Measurements from ENCODE around the gene SBK2. TPM values are rescaled to one million over a fixed set of nuclear protein-coding genes. Genes with fewer than 3 reads are reported as not detected.
"Not testable (repeated sequence)": the region's sequence is repeated elsewhere in the genome, so short reads cannot be mapped to it uniquely, and the experiment has no call there.

SBK2 gene
- total RNA-seq, 2 experiments from 2014 or later, result not detected

- BruUV-seq (replicated peaks), result no TSS peak
- TF ChIP-seq CTCF (conservative IDR thresholded peaks at IDR 0.05; ENCODE audit: low read length), result no peak
- no peak for TF ChIP-seq EZH2phosphoT487 (IDR thresholded peaks at IDR 0.05; ENCODE audit: borderline replicate concordance, low read depth, low read length)
- no peaks in the 10 kb centered on the region for H3K9me2 ChIP-seq (ENCODE audit: insufficient read depth, low read length)
- H3K4me2 ChIP-seq (ENCODE audit: low read length), result no peak overlapping the region
- H2AFZ ChIP-seq (ENCODE audit: low read length), result no peak overlapping the region
- H3K9me3 ChIP-seq (ENCODE audit: low read length), result no peaks in the 10 kb centered on the region
- peaks cover 12% of the 10 kb centered on the region for H3K4me1 ChIP-seq (ENCODE audit: insufficient read depth, low read length, poor library complexity, severe bottlenecking)
- H3K79me2 ChIP-seq (ENCODE audit: insufficient read depth, low read depth, low read length), result peaks cover 9% of the 10 kb centered on the region; the same call in 1 of the 2 replicates
- peaks cover 19% of the 10 kb centered on the region for H3K36me3 ChIP-seq (ENCODE audit: insufficient read depth, low read length)
- CTCF ChIA-PET (ENCODE audit: unreplicated experiment), result no interaction called here
- peaks cover 4% of the 10 kb centered on the region; the same call in 1 of the 2 replicates for H4K20me1 ChIP-seq (ENCODE audit: insufficient read depth, low read length)
- POLR2A ChIA-PET, result no interaction called here
- DNase-seq (ENCODE audit: low spot score), result no peak
- no peak overlapping the region for H3K27ac ChIP-seq (ENCODE audit: low read depth, low read length, poor library complexity, severe bottlenecking)
- intact Hi-C loops (cut with micrococcal nuclease; ENCODE audit: unreplicated experiment), result no loop called here
- no peak overlapping the region for H3K4me3 ChIP-seq (ENCODE audit: low read depth, low read length, poor library complexity, severe bottlenecking)
These were observed 41.3 kb upstream of the SBK2 start for GRCh38 chr19:55578031-55578760.

DNA sequence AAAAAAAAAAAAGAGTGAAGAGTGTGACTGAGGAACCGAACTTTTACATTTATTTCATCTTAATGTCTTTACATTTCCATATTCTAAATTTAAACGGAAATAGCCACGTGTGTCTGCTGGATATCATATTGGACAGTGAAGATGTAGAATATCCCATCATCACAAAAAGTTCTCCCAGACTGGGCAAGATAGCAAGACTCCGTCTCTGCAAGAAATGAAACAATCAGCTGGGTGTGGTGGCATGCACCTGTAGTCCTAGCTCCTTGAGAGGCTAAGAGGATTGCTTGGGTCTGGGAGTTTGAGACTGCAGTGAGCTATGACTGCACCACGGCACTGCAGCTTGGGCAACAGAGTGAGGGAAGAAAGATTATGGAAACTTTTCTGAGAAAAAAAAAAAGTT is 39.8 kb upstream of the SBK2 start:
- Histone ChIP-seq H3K4me1 (ENCODE audit: insufficient read depth, low read length, poor library complexity, severe bottlenecking) (peaks cover 12% of the 10 kb centered on the region), H3K79me2 (ENCODE audit: insufficient read depth, low read depth, low read length) (peaks cover 9% of the 10 kb centered on the region; the same call in 1 of the 2 replicates), H3K9me3 (ENCODE audit: low read length) (no peaks in the 10 kb centered on the region), H3K4me2 (ENCODE audit: low read length) (no peak overlapping the region), H2AFZ (ENCODE audit: low read length) (no peak overlapping the region), H3K4me3 (ENCODE audit: low read depth, low read length, poor library complexity, severe bottlenecking) (no peak overlapping the region), H4K20me1 (ENCODE audit: insufficient read depth, low read length) (peaks cover 4% of the 10 kb centered on the region; the same call in 1 of the 2 replicates), H3K27ac (ENCODE audit: low read depth, low read length, poor library complexity, severe bottlenecking) (no peak overlapping the region), H3K9me2 (ENCODE audit: insufficient read depth, low read length) (no peaks in the 10 kb centered on the region), H3K36me3 (ENCODE audit: insufficient read depth, low read length) (peaks cover 19% of the 10 kb centered on the region)
- ChIA-PET CTCF (ENCODE audit: unreplicated experiment) (no interaction called here), POLR2A (no interaction called here)
- intact Hi-C loops (cut with micrococcal nuclease; ENCODE audit: unreplicated experiment), result no loop called here
- TF ChIP-seq EZH2phosphoT487 (IDR thresholded peaks at IDR 0.05; ENCODE audit: borderline replicate concordance, low read depth, low read length), result no peak
- TF ChIP-seq CTCF (conservative IDR thresholded peaks at IDR 0.05; ENCODE audit: low read length), result no peak
- BruUV-seq (replicated peaks), result no TSS peak
- no peak for DNase-seq (ENCODE audit: low spot score)

DNA sequence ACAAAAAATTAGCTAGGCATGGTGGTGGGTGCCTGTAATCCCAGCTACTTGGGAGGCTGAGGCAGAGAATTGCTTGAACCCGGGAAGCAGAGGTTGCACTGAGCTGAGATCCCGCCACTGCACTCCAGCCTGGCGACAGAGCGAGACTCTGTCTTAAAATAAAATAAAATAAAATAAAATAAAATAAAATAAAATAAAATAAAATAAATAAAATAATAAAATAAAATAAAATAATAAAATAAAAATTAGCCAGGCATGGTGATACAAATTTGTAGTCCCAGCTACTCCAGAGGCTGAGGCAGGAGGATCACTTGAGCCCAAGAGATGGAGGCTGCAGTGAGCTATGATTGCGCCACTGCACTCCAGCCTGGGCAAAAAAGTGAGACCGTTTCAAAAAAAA is 37.0 kb upstream of the SBK2 start:
- intact Hi-C loops (cut with micrococcal nuclease; ENCODE audit: unreplicated experiment); H3K9me2 ChIP-seq (ENCODE audit: insufficient read depth, low read length): not testable (repeated sequence)

GRCh38 chr19:55569477-55569876 is 32.5 kb upstream of the SBK2 start:
- H4K20me1 ChIP-seq (ENCODE audit: insufficient read depth, low read length); POLR2A ChIA-PET; intact Hi-C loops (cut with micrococcal nuclease; ENCODE audit: unreplicated experiment); H3K9me3 ChIP-seq (ENCODE audit: low read length); H3K4me3 ChIP-seq (ENCODE audit: low read depth, low read length, poor library complexity, severe bottlenecking); H3K79me2 ChIP-seq (ENCODE audit: insufficient read depth, low read depth, low read length); H3K4me2 ChIP-seq (ENCODE audit: low read length); H3K36me3 ChIP-seq (ENCODE audit: insufficient read depth, low read length); H2AFZ ChIP-seq (ENCODE audit: low read length); H3K27ac ChIP-seq (ENCODE audit: low read depth, low read length, poor library complexity, severe bottlenecking); CTCF ChIA-PET (ENCODE audit: unreplicated experiment); DNase-seq (ENCODE audit: low spot score); H3K9me2 ChIP-seq (ENCODE audit: insufficient read depth, low read length); H3K4me1 ChIP-seq (ENCODE audit: insufficient read depth, low read length, poor library complexity, severe bottlenecking); BruUV-seq (replicated peaks): not testable (repeated sequence)

More for the DNA sequence above, 37.0 kb upstream of the SBK2 start:
- BruUV-seq (replicated peaks); H3K4me2 ChIP-seq (ENCODE audit: low read length); H3K4me3 ChIP-seq (ENCODE audit: low read depth, low read length, poor library complexity, severe bottlenecking); H2AFZ ChIP-seq (ENCODE audit: low read length); DNase-seq (ENCODE audit: low spot score); H3K27ac ChIP-seq (ENCODE audit: low read depth, low read length, poor library complexity, severe bottlenecking); H3K4me1 ChIP-seq (ENCODE audit: insufficient read depth, low read length, poor library complexity, severe bottlenecking); H3K9me3 ChIP-seq (ENCODE audit: low read length); CTCF ChIA-PET (ENCODE audit: unreplicated experiment); H3K79me2 ChIP-seq (ENCODE audit: insufficient read depth, low read depth, low read length); H4K20me1 ChIP-seq (ENCODE audit: insufficient read depth, low read length): not testable (repeated sequence)
- POLR2A ChIA-PET, result interaction anchor here (0.6 kb wide), 1 partner anchor 235 kb away, joined by 3 read pairs; no protein-coding TSS in a partner anchor
- peaks cover 19% of the 10 kb centered on the region for H3K36me3 ChIP-seq (ENCODE audit: insufficient read depth, low read length)

Measured in OCI-LY7 (cell line).